Smooth muscle cell (in vitro differentiated cells): ENCODE results near the gene SIRT3. TPM values are rescaled to one million over a fixed set of nuclear protein-coding genes. Genes with fewer than 3 reads are reported as not detected.

ENCODE experiments used
- DNase-seq: peaks from one replicate; lab custom pipeline; 2025; ENCODE audit not compliant: unreplicated experiment; lab: John Stamatoyannopoulos, UW
- H2AFZ ChIP-seq: fragments of 200-600 bp; sonication (generic); 2 replicates; pipeline ENCODE4 v1.6.0; 2016; ENCODE audit warnings: antibody characterized with exemption, low read depth, mild to moderate bottlenecking
- H3F3A ChIP-seq: fragments of 200-600 bp; sonication (generic); 2 replicates; pipeline ENCODE4 v1.6.0; 2017; ENCODE audit warnings: antibody characterized with exemption, low read depth
- H3K27ac ChIP-seq: fragments of 200-600 bp; sonication (generic); 2 replicates; pipeline ENCODE4 v1.5.1; 2016; ENCODE audit warnings: low read depth, mild to moderate bottlenecking
- H3K27me3 ChIP-seq: fragments of 200-600 bp; sonication (generic); 2 replicates; pipeline ENCODE4 v1.6.1; 2016; ENCODE audit warnings: low read depth, mild to moderate bottlenecking
- H3K36me3 ChIP-seq: fragments of 200-600 bp; sonication (generic); 2 replicates; pipeline ENCODE4 v1.5.1; 2016; ENCODE audit warnings: low read depth
- H3K4me1 ChIP-seq: fragments of 200-600 bp; sonication (generic); 2 replicates; pipeline ENCODE4 v1.5.1; 2016; ENCODE audit warnings: low read depth
- H3K4me2 ChIP-seq: fragments of 200-600 bp; sonication (generic); 2 replicates; pipeline ENCODE4 v1.6.0; 2016; ENCODE audit warnings: mild to moderate bottlenecking
- H3K4me3 ChIP-seq: fragments of 200-600 bp; sonication (generic); 2 replicates; pipeline ENCODE4 v1.5.1; 2016; ENCODE audit warnings: mild to moderate bottlenecking
- H3K79me2 ChIP-seq: fragments of 200-600 bp; sonication (generic); 2 replicates; pipeline ENCODE4 v1.6.0; 2016; ENCODE audit warnings: low read depth, mild to moderate bottlenecking
- H3K9ac ChIP-seq: fragments of 200-600 bp; sonication (generic); 2 replicates; pipeline ENCODE4 v1.6.0; 2016; ENCODE audit warnings: low read depth
- H3K9me3 ChIP-seq: fragments of 200-600 bp; sonication (generic); replicated peaks from 2 replicates; pipeline ENCODE4 v1.5.1; 2016; ENCODE audit warnings: low read depth
- H4K20me1 ChIP-seq: fragments of 200-600 bp; sonication (generic); 2 replicates; pipeline ENCODE4 v1.6.0; 2016; ENCODE audit warnings: low read depth
- WGBS: methylation state at CpG from one replicate; pipeline ENCODE4 v1.1.7; 2016; ENCODE audit warnings: low lambda C conversion rate; 5-methylcytosine and 5-hydroxymethylcytosine counted together
- polyA plus RNA-seq: library from polyadenylated mRNA; unstranded; fragments of >200 nt; fragmentation: Nextera tagmentation; extraction: Ambion mirVana; gene quantifications from 2 replicates; pipeline ENCODE4 v1.2.1, GENCODE V29; 2016
- total RNA-seq: library from RNA; depleted of rRNA; stranded (reverse); fragments of >200 nt; gene quantifications from 2 replicates; pipeline ENCODE4 v1.2.3, GENCODE V29; 2014
- TF ChIP-seq, protein P1 (sequence below): fragments of 200-600 bp; sonication (generic); IDR thresholded peaks from 2 replicates; pipeline ENCODE4 v1.5.1; 2017; ENCODE audit warnings: borderline replicate concordance, mild to moderate bottlenecking, antibody characterized with exemption; ENCODE audit not compliant: insufficient read depth, poor library complexity, severe bottlenecking

The SIRT3 gene
- total and polyA plus RNA-seq, 2 experiments from 2014 or later = 13.0 to 19.8 TPM

- TF ChIP-seq, protein P1, sequence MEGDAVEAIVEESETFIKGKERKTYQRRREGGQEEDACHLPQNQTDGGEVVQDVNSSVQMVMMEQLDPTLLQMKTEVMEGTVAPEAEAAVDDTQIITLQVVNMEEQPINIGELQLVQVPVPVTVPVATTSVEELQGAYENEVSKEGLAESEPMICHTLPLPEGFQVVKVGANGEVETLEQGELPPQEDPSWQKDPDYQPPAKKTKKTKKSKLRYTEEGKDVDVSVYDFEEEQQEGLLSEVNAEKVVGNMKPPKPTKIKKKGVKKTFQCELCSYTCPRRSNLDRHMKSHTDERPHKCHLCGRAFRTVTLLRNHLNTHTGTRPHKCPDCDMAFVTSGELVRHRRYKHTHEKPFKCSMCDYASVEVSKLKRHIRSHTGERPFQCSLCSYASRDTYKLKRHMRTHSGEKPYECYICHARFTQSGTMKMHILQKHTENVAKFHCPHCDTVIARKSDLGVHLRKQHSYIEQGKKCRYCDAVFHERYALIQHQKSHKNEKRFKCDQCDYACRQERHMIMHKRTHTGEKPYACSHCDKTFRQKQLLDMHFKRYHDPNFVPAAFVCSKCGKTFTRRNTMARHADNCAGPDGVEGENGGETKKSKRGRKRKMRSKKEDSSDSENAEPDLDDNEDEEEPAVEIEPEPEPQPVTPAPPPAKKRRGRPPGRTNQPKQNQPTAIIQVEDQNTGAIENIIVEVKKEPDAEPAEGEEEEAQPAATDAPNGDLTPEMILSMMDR = no peak
- WGBS = 87% methylated on average over 4 of the region's 4 CpGs
- DNase-seq = no peak
Measured at GRCh38 chr11:282171-282570, 46.0 kb upstream of the SIRT3 start.

DNA sequence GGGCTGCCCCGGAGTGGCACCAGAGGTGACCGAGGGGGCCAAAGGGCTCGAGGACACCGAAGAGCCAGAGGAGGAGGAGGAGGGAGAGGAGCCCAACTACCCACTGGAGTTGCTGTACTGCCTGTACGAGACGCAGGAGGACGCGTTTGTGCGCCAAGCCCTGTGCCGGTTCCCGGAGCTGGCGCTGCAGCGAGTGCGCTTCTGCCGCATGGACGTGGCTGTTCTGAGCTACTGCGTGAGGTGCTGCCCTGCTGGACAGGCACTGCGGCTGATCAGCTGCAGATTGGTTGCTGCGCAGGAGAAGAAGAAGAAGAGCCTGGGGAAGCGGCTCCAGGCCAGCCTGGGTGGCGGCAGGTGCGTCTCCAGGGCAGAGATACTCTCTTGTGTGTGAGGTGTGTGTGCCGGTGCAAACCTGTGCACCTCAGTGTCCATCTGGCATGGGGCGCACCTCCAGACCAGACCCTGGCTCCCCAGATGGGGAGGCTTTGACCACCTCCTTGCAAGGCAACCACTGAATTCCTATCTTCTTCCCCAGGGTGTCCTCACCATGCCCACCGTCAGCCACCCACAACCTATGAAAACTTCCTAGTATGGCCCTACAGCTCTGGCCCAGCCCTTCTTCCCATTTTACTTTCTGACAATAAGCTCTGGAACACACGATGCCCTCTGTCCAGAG is 45.5 kb upstream of the SIRT3 start:
- no peak overlapping the region for H3K9ac ChIP-seq
- peaks cover 7% of the 10 kb centered on the region for H3K27me3 ChIP-seq
- H3K36me3 ChIP-seq = no peaks in the 10 kb centered on the region
- no peaks in the 10 kb centered on the region for H3F3A ChIP-seq
- H3K27ac ChIP-seq = no peak overlapping the region
- WGBS = 96% methylated on average over 26 of the region's 26 CpGs
- H3K4me2 ChIP-seq = no peak overlapping the region
- DNase-seq = no peak
- H4K20me1 ChIP-seq = no peaks in the 10 kb centered on the region
- no peaks in the 10 kb centered on the region for H3K79me2 ChIP-seq
- H3K9me3 ChIP-seq = no peaks in the 10 kb centered on the region
- TF ChIP-seq, protein P1 = no peak
- no peak overlapping the region for H2AFZ ChIP-seq
- H3K4me3 ChIP-seq = no peak overlapping the region
- no peaks in the 10 kb centered on the region for H3K4me1 ChIP-seq

More at GRCh38 chr11:282171-282570, 46.0 kb upstream of the SIRT3 start:
- Histone ChIP-seq H3K9ac (no peak overlapping the region), H3K79me2 (no peaks in the 10 kb centered on the region), H2AFZ (no peak overlapping the region), H3K4me2 (no peak overlapping the region), H3K9me3 (no peaks in the 10 kb centered on the region), H3F3A (no peaks in the 10 kb centered on the region), H3K4me1 (no peaks in the 10 kb centered on the region), H3K27me3 (peaks cover 7% of the 10 kb centered on the region), H4K20me1 (no peaks in the 10 kb centered on the region), H3K4me3 (no peak overlapping the region), H3K27ac (no peak overlapping the region), H3K36me3 (no peaks in the 10 kb centered on the region)

DNA sequence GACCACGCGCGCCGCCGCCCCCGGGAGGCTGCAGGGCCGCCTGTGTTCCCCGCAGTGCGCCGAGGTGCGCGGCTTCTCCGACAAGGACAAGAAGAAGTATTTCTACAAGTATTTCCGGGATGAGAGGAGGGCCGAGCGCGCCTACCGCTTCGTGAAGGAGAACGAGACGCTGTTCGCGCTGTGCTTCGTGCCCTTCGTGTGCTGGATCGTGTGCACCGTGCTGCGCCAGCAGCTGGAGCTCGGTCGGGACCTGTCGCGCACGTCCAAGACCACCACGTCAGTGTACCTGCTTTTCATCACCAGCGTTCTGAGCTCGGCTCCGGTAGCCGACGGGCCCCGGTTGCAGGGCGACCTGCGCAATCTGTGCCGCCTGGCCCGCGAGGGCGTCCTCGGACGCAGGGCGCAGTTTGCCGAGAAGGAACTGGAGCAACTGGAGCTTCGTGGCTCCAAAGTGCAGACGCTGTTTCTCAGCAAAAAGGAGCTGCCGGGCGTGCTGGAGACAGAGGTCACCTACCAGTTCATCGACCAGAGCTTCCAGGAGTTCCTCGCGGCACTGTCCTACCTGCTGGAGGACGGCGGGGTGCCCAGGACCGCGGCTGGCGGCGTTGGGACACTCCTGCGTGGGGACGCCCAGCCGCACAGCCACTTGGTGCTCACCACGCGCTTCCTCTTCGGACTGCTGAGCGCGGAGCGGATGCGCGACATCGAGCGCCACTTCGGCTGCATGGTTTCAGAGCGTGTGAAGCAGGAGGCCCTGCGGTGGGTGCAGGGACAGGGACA is 44.8 kb upstream of the SIRT3 start:
- Histone ChIP-seq H3K36me3 (no peaks in the 10 kb centered on the region), H3K79me2 (no peaks in the 10 kb centered on the region), H3K27me3 (peaks cover 7% of the 10 kb centered on the region), H2AFZ (no peak overlapping the region), H3F3A (no peaks in the 10 kb centered on the region), H3K4me3 (no peak overlapping the region), H3K27ac (no peak overlapping the region), H3K4me2 (no peak overlapping the region), H3K9me3 (no peaks in the 10 kb centered on the region), H4K20me1 (no peaks in the 10 kb centered on the region), H3K4me1 (no peaks in the 10 kb centered on the region), H3K9ac (no peak overlapping the region)
- TF ChIP-seq, protein P1 = no peak
- 91% methylated on average over 78 of the region's 79 CpGs for WGBS
- DNase-seq = no peak
